GM21381 (cell line): ENCODE data around the gene TPSAB1.
"Not testable (repeated sequence)": the region's sequence is repeated elsewhere in the genome, so short reads cannot be mapped to it uniquely, and the experiment has no call there.

Experiments
- ATAC-seq: cut with Tn5 transposase; IDR thresholded peaks from one replicate; pipeline ENCODE4 v1.9.1; 2021; ENCODE audit warnings: mild to moderate bottlenecking, moderate library complexity; ENCODE audit not compliant: unreplicated experiment

Gene TPSAB1

GRCh38 chr16:1244881-1245280 is 4.4 kb downstream of the TPSAB1 start:
- ATAC-seq, result no peak

- ATAC-seq, result no peak
These were observed 5.0 kb downstream of the TPSAB1 start for GRCh38 chr16:1245452-1246020.

- not testable (repeated sequence) for ATAC-seq
These were observed 7.5 kb downstream of the TPSAB1 start for GRCh38 chr16:1247903-1248537.

- ATAC-seq, result not testable (repeated sequence)
These were observed 8.7 kb downstream of the TPSAB1 start for GRCh38 chr16:1249031-1249755.

GRCh38 chr16:1253701-1254364 is 13.3 kb downstream of the TPSAB1 start:
- ATAC-seq, result not testable (repeated sequence)

GRCh38 chr16:1254821-1255220 is 14.3 kb downstream of the TPSAB1 start:
- not testable (repeated sequence) for ATAC-seq

- not testable (repeated sequence) for ATAC-seq
These were observed 15.0 kb downstream of the TPSAB1 start, which contains the start of gene TPSD1 for GRCh38 chr16:1255276-1256122. TSS of gene TPSD1 (plus strand) at chr16:1256069. CDS start at chr16:1256281, 212 bp downstream.

- not testable (repeated sequence) for ATAC-seq
These were observed 15.9 kb downstream of the TPSAB1 start for GRCh38 chr16:1256296-1256873.

- ATAC-seq, result no peak
These were observed 16.4 kb downstream of the TPSAB1 start for GRCh38 chr16:1256874-1257322.

GRCh38 chr16:1257561-1258224 is 17.2 kb downstream of the TPSAB1 start:
- no peak for ATAC-seq

- ATAC-seq, result no peak
These were observed 17.7 kb downstream of the TPSAB1 start for GRCh38 chr16:1258225-1258600.

- no peak for ATAC-seq
These were observed 18.6 kb downstream of the TPSAB1 start for GRCh38 chr16:1258906-1259759.

- ATAC-seq, result no peak
These were observed 19.2 kb downstream of the TPSAB1 start for GRCh38 chr16:1259760-1260068.

- no peak for ATAC-seq
These were observed 19.7 kb downstream of the TPSAB1 start for GRCh38 chr16:1260101-1260680.

- ATAC-seq, result no peak
These were observed 20.8 kb downstream of the TPSAB1 start for GRCh38 chr16:1261131-1261892.

GRCh38 chr16:1262210-1262845 is 21.8 kb downstream of the TPSAB1 start:
- ATAC-seq, result no peak

GRCh38 chr16:1262846-1263221 is 22.3 kb downstream of the TPSAB1 start:
- ATAC-seq, result no peak
